Body of pancreas (tissue), 4 donors: ENCODE measurements around the gene DBN1.

Experiments used
- CTCF ChIP-seq, 7 experiments: fragments of 450-650 bp in 4 of 7; fragments of 200-600 bp in 3 of 7; sonication (generic) in 3 of 7; IDR thresholded peaks; one replicate each; pipeline ENCODE4 v1.5.1; 2016 to 2019; ENCODE audit warnings: antibody characterized with exemption in 7 of 7
- POLR2A ChIP-seq, 3 donors: fragments of 450-650 bp; IDR thresholded peaks; one replicate each; pipeline ENCODE4 v1.6.1; 2016; ENCODE audit warnings: antibody characterized with exemption in 3 of 3, mild to moderate bottlenecking in 2 of 3

GRCh38 chr5:177433658-177434217 is 39.7 kb downstream of the DBN1 start:
- TF ChIP-seq POLR2A (IDR thresholded peaks at IDR 0.05) = no peak
- TF ChIP-seq CTCF (IDR thresholded peaks at IDR 0.05) = no peak
